Measurements from ENCODE around the gene SLC6A9. TPM values are rescaled to one million over a fixed set of nuclear protein-coding genes. Genes with fewer than 3 reads are reported as not detected.

Gene SLC6A9
- 2.1 TPM for total RNA-seq

DNA sequence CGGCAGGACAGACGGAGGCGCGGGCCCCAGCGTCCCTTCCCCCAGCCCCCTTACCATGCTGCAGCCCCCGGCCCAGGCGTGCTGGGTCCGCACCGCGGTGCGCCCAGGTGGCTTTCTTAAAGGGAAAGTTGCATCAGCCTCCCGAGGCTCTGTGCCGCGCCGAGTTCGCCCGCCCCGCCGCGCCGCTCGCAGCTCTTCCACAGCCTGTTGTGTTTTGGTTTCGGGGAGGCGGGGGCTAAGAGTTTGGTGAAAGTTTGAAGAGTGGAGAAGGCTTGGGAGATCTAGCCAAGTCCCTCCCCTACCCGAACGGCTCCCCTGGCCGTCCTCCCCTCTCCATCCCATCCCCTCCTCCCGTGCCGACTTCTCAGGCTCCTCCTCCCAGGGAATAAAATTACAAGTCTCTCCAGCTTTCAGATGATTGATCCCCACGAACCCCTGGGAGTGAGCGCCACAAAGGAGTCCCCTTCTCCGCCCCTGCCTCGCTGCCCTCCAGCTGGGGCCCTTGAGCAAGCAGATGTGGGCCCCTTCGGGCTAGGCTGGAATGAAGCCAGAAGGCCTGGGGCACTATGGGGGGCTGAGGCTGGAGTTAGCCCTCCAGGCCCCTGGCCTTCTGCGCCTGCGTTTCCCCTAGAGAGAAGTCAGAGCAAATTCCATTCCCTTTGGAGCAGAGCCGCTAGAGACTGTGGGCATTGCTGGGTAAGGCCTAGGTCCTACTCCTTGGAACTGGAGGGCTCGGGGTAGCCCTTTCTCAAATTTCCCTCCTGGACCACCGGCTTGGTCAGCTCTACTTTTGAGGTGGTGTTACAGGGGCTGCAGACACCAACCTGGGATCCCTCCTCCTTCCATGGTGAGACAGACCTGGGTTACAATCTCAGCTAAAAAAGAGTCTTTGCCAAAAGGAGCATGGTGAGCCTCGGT, at the start of gene SLC6A9:
SLC6A9 (minus strand) TSS at position 211 of the 918 bp plus-strand sequence. CDS start 7,185 bp downstream, outside the sequence.
- Histone ChIP-seq H3K27me3 (ENCODE audit: control insufficient read depth in 3 of 3, insufficient read depth in 3 of 3, low read length in 3 of 3) (no peaks in the 10 kb centered on the region), H3K9ac (ENCODE audit: low read depth in 1 of 3, low read length in 3 of 3) (peak within 1 kb of the TSS in 2 of 3 donors; percentile 70 to 74), H3K4me3 (ENCODE audit: low read length in 3 of 3) (peak within 1 kb of the TSS; percentile 59 to 89 (median 77)), H3K4me1 (ENCODE audit: control insufficient read depth in 3 of 3, insufficient read depth in 3 of 3, low read length in 3 of 3) (peaks cover 37 to 47% (median 45%) of the 10 kb centered on the region in 3 donors), H3K36me3 (ENCODE audit: control insufficient read depth in 3 of 3, insufficient read depth in 3 of 3, low read length in 3 of 3) (no peaks in the 10 kb centered on the region), H3K27ac (ENCODE audit: low read depth, low read length) (peak within 1 kb of the TSS; percentile 66), H3K9me3 (ENCODE audit: control insufficient read depth in 3 of 3, low read length in 3 of 3) (no peaks in the 10 kb centered on the region)

GRCh38 chr1:44079566-44079965, 48.3 kb upstream of the SLC6A9 start:
- H3K4me3 ChIP-seq (ENCODE audit: low read length in 3 of 3): no peak overlapping the region
- peaks cover 2 to 10% (median 9%) of the 10 kb centered on the region in 3 donors for H3K27me3 ChIP-seq (ENCODE audit: control insufficient read depth in 3 of 3, insufficient read depth in 3 of 3, low read length in 3 of 3)
- H3K27ac ChIP-seq (ENCODE audit: low read depth, low read length): no peak overlapping the region
- H3K4me1 ChIP-seq (ENCODE audit: control insufficient read depth in 3 of 3, insufficient read depth in 3 of 3, low read length in 3 of 3): no peaks in the 10 kb centered on the region
- no peaks in the 10 kb centered on the region for H3K36me3 ChIP-seq (ENCODE audit: control insufficient read depth in 3 of 3, insufficient read depth in 3 of 3, low read length in 3 of 3)
- no peak overlapping the region for H3K9ac ChIP-seq (ENCODE audit: low read depth in 1 of 3, low read length in 3 of 3)
- H3K9me3 ChIP-seq (ENCODE audit: control insufficient read depth in 3 of 3, low read length in 3 of 3): no peaks in the 10 kb centered on the region

DNA sequence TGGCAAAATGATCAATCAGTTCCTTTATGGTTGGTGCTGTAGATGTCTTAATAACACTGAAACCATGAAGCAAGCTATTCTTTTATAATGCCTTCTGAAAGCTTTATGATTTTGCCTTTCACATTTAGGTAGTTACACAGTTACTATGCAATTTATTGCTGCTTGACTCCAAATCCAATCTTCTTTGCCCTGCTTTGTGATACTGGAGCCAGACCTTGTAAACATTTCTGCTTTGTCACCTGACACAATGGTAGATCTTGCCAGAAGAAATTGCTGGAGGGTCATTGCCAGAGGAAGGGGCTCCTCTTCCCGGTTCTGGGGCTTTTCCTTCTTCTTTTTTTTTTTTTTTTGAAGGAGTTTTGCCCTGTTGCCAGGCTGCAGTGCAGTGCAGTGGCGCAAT, 46.8 kb upstream of the SLC6A9 start:
- Histone ChIP-seq H3K4me1 (ENCODE audit: control insufficient read depth in 3 of 3, insufficient read depth in 3 of 3, low read length in 3 of 3) (no peaks in the 10 kb centered on the region), H3K9ac (ENCODE audit: low read depth in 1 of 3, low read length in 3 of 3) (no peak overlapping the region), H3K27ac (ENCODE audit: low read depth, low read length) (no peak overlapping the region), H3K27me3 (ENCODE audit: control insufficient read depth in 3 of 3, insufficient read depth in 3 of 3, low read length in 3 of 3) (peaks cover 2 to 10% (median 5%) of the 10 kb centered on the region in 3 donors), H3K4me3 (ENCODE audit: low read length in 3 of 3) (no peak overlapping the region), H3K9me3 (ENCODE audit: control insufficient read depth in 3 of 3, low read length in 3 of 3) (no peaks in the 10 kb centered on the region), H3K36me3 (ENCODE audit: control insufficient read depth in 3 of 3, insufficient read depth in 3 of 3, low read length in 3 of 3) (no peaks in the 10 kb centered on the region)

DNA sequence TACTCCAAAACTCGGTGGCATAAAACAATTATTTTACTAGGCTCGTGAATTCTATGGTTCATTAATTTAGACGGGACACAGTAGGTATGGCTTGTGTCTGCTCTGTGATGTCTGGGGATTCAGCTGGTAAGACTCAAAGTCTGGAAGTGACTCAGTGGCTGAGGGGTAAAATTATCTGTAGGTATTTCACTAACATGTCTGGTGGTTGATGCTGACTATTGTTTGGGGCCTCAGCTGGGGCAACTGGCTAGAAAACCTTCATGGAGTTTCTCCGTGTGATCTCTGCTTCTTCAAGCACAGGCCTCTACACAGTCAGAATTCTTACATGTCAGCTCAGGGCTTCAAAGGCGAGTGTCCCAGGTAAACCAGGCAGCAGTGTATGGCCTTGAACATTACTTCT, 46.2 kb upstream of the SLC6A9 start:
- Histone ChIP-seq H3K27me3 (ENCODE audit: control insufficient read depth in 3 of 3, insufficient read depth in 3 of 3, low read length in 3 of 3) (peaks cover 2 to 10% (median 5%) of the 10 kb centered on the region in 3 donors), H3K9ac (ENCODE audit: low read depth in 1 of 3, low read length in 3 of 3) (no peak overlapping the region), H3K4me1 (ENCODE audit: control insufficient read depth in 3 of 3, insufficient read depth in 3 of 3, low read length in 3 of 3) (no peaks in the 10 kb centered on the region), H3K4me3 (ENCODE audit: low read length in 3 of 3) (no peak overlapping the region), H3K27ac (ENCODE audit: low read depth, low read length) (no peak overlapping the region), H3K9me3 (ENCODE audit: control insufficient read depth in 3 of 3, low read length in 3 of 3) (no peaks in the 10 kb centered on the region), H3K36me3 (ENCODE audit: control insufficient read depth in 3 of 3, insufficient read depth in 3 of 3, low read length in 3 of 3) (no peaks in the 10 kb centered on the region)

GRCh38 chr1:44076066-44076465, 44.8 kb upstream of the SLC6A9 start:
- H3K27me3 ChIP-seq (ENCODE audit: control insufficient read depth in 3 of 3, insufficient read depth in 3 of 3, low read length in 3 of 3): peaks cover 2 to 4% (median 2%) of the 10 kb centered on the region in 3 donors
- H3K4me3 ChIP-seq (ENCODE audit: low read length in 3 of 3): no peak overlapping the region
- no peak overlapping the region for H3K9ac ChIP-seq (ENCODE audit: low read depth in 1 of 3, low read length in 3 of 3)
- H3K4me1 ChIP-seq (ENCODE audit: control insufficient read depth in 3 of 3, insufficient read depth in 3 of 3, low read length in 3 of 3): no peaks in the 10 kb centered on the region
- H3K9me3 ChIP-seq (ENCODE audit: control insufficient read depth in 3 of 3, low read length in 3 of 3): no peaks in the 10 kb centered on the region
- H3K27ac ChIP-seq (ENCODE audit: low read depth, low read length): no peak overlapping the region
- no peaks in the 10 kb centered on the region for H3K36me3 ChIP-seq (ENCODE audit: control insufficient read depth in 3 of 3, insufficient read depth in 3 of 3, low read length in 3 of 3)

- Histone ChIP-seq H3K9me3 (ENCODE audit: control insufficient read depth in 3 of 3, low read length in 3 of 3) (no peaks in the 10 kb centered on the region), H3K36me3 (ENCODE audit: control insufficient read depth in 3 of 3, insufficient read depth in 3 of 3, low read length in 3 of 3) (no peaks in the 10 kb centered on the region), H3K4me3 (ENCODE audit: low read length in 3 of 3) (no peak overlapping the region), H3K4me1 (ENCODE audit: control insufficient read depth in 3 of 3, insufficient read depth in 3 of 3, low read length in 3 of 3) (no peaks in the 10 kb centered on the region), H3K9ac (ENCODE audit: low read depth in 1 of 3, low read length in 3 of 3) (no peak overlapping the region), H3K27ac (ENCODE audit: low read depth, low read length) (no peak overlapping the region), H3K27me3 (ENCODE audit: control insufficient read depth in 3 of 3, insufficient read depth in 3 of 3, low read length in 3 of 3) (peaks cover 2 to 7% (median 2%) of the 10 kb centered on the region in 3 donors)
Measured at GRCh38 chr1:44074415-44074814, 43.2 kb upstream of the SLC6A9 start.

GRCh38 chr1:44073528-44073927, 42.3 kb upstream of the SLC6A9 start:
- no peak overlapping the region for H3K9ac ChIP-seq (ENCODE audit: low read depth in 1 of 3, low read length in 3 of 3)
- no peak overlapping the region for H3K4me3 ChIP-seq (ENCODE audit: low read length in 3 of 3)
- no peaks in the 10 kb centered on the region for H3K36me3 ChIP-seq (ENCODE audit: control insufficient read depth in 3 of 3, insufficient read depth in 3 of 3, low read length in 3 of 3)
- no peaks in the 10 kb centered on the region for H3K9me3 ChIP-seq (ENCODE audit: control insufficient read depth in 3 of 3, low read length in 3 of 3)
- no peak overlapping the region for H3K27ac ChIP-seq (ENCODE audit: low read depth, low read length)
- peaks cover 2 to 7% (median 2%) of the 10 kb centered on the region in 3 donors for H3K27me3 ChIP-seq (ENCODE audit: control insufficient read depth in 3 of 3, insufficient read depth in 3 of 3, low read length in 3 of 3)
- no peaks in the 10 kb centered on the region for H3K4me1 ChIP-seq (ENCODE audit: control insufficient read depth in 3 of 3, insufficient read depth in 3 of 3, low read length in 3 of 3)

- Histone ChIP-seq H3K9me3 (ENCODE audit: control insufficient read depth in 3 of 3, low read length in 3 of 3) (no peaks in the 10 kb centered on the region), H3K4me3 (ENCODE audit: low read length in 3 of 3) (no peak overlapping the region), H3K27ac (ENCODE audit: low read depth, low read length) (no peak overlapping the region), H3K4me1 (ENCODE audit: control insufficient read depth in 3 of 3, insufficient read depth in 3 of 3, low read length in 3 of 3) (no peaks in the 10 kb centered on the region), H3K9ac (ENCODE audit: low read depth in 1 of 3, low read length in 3 of 3) (no peak overlapping the region), H3K27me3 (ENCODE audit: control insufficient read depth in 3 of 3, insufficient read depth in 3 of 3, low read length in 3 of 3) (peaks cover 2 to 7% (median 3%) of the 10 kb centered on the region in 3 donors), H3K36me3 (ENCODE audit: control insufficient read depth in 3 of 3, insufficient read depth in 3 of 3, low read length in 3 of 3) (no peaks in the 10 kb centered on the region)
Measured at GRCh38 chr1:44072821-44073220, 41.6 kb upstream of the SLC6A9 start.

DNA sequence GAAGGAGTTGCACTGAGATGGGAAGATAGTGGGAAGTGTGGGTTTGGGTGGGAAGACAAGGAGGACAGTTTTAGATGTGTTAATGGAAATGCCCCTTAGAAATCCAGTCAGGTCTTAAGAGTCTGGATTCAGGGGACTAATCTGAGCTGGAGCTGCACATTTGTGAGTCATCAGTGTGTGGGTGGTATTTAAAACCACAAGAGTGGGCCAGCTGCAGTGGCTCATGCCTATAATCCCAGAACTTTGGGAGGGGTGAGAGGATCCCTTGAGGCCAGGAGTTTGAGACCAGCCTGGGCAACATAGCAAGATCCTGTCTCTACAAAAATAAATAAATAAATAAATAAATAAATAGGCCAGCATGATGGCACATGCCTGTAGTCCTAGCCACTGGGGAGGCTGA, 40.9 kb upstream of the SLC6A9 start:
- Histone ChIP-seq H3K9me3 (ENCODE audit: control insufficient read depth in 3 of 3, low read length in 3 of 3) (no peaks in the 10 kb centered on the region), H3K9ac (ENCODE audit: low read depth in 1 of 3, low read length in 3 of 3) (no peak overlapping the region), H3K4me1 (ENCODE audit: control insufficient read depth in 3 of 3, insufficient read depth in 3 of 3, low read length in 3 of 3) (no peaks in the 10 kb centered on the region), H3K27ac (ENCODE audit: low read depth, low read length) (no peak overlapping the region), H3K27me3 (ENCODE audit: control insufficient read depth in 3 of 3, insufficient read depth in 3 of 3, low read length in 3 of 3) (peaks cover 2 to 7% (median 6%) of the 10 kb centered on the region in 3 donors), H3K36me3 (ENCODE audit: control insufficient read depth in 3 of 3, insufficient read depth in 3 of 3, low read length in 3 of 3) (no peaks in the 10 kb centered on the region), H3K4me3 (ENCODE audit: low read length in 3 of 3) (no peak overlapping the region)

DNA sequence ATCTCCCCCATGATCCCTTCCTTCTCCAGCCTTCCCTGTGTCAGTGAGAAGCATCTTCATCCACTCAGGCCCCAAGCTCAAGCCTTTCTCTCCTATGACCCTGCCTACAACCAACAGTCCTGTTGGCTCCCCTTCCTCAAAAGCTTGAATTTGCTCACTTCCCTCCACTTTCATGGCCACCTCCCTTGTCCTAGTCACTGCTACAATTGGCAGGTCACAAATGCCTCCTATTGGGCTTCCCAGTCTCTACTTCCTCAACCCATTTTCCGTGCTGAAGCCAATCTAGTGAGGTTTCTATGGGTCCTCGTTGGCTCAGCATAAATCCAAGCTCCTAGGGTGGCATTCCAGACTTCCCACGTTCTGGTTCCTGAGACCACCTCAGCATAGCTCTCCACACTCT, 40.2 kb upstream of the SLC6A9 start:
- Histone ChIP-seq H3K4me3 (ENCODE audit: low read length in 3 of 3) (no peak overlapping the region), H3K4me1 (ENCODE audit: control insufficient read depth in 3 of 3, insufficient read depth in 3 of 3, low read length in 3 of 3) (no peaks in the 10 kb centered on the region), H3K27me3 (ENCODE audit: control insufficient read depth in 3 of 3, insufficient read depth in 3 of 3, low read length in 3 of 3) (peaks cover 2 to 7% (median 6%) of the 10 kb centered on the region in 3 donors), H3K9me3 (ENCODE audit: control insufficient read depth in 3 of 3, low read length in 3 of 3) (no peaks in the 10 kb centered on the region), H3K36me3 (ENCODE audit: control insufficient read depth in 3 of 3, insufficient read depth in 3 of 3, low read length in 3 of 3) (no peaks in the 10 kb centered on the region), H3K9ac (ENCODE audit: low read depth in 1 of 3, low read length in 3 of 3) (no peak overlapping the region), H3K27ac (ENCODE audit: low read depth, low read length) (no peak overlapping the region)

Data from skeletal muscle tissue (tissue), 4 donors.